Gastrocnemius medialis (tissue), 4 donors: ENCODE results near the gene LRRC4C.

Experiments used
- CTCF ChIP-seq, 5 experiments: fragments of 450-650 bp in 3 of 5; fragments of 200-600 bp in 2 of 5; sonication (generic) in 2 of 5; IDR thresholded peaks in 4 of 5; conservative IDR thresholded peaks in 1 of 5; 1 replicate in 4 of 5; 2 replicates in 1 of 5; pipeline ENCODE4 v1.5.1; 2016 to 2019; ENCODE audit warnings: antibody characterized with exemption in 5 of 5, mild to moderate bottlenecking in 3 of 5, moderate library complexity in 3 of 5
- POLR2A ChIP-seq, 2 donors: fragments of 450-650 bp; IDR thresholded peaks; one replicate each; pipeline ENCODE4 v1.6.1; 2017; ENCODE audit warnings: antibody characterized with exemption in 2 of 2, mild to moderate bottlenecking in 2 of 2, moderate library complexity in 2 of 2

GRCh38 chr11:40606800-40607199 lies 852.7 kb downstream of the LRRC4C start:
- TF ChIP-seq CTCF (IDR thresholded peaks at IDR 0.05 in 4 of 5, conservative IDR thresholded peaks at IDR 0.05 in 1 of 5) (no peak), POLR2A (IDR thresholded peaks at IDR 0.05) (no peak)
